GM21576 (cell line): ENCODE data around the gene TPST2.

Experiments used
- ATAC-seq: cut with Tn5 transposase; IDR thresholded peaks from one replicate; pipeline ENCODE4 v1.9.1; 2021; ENCODE audit warnings: mild to moderate bottlenecking, moderate library complexity; ENCODE audit not compliant: unreplicated experiment

The TPST2 gene

DNA sequence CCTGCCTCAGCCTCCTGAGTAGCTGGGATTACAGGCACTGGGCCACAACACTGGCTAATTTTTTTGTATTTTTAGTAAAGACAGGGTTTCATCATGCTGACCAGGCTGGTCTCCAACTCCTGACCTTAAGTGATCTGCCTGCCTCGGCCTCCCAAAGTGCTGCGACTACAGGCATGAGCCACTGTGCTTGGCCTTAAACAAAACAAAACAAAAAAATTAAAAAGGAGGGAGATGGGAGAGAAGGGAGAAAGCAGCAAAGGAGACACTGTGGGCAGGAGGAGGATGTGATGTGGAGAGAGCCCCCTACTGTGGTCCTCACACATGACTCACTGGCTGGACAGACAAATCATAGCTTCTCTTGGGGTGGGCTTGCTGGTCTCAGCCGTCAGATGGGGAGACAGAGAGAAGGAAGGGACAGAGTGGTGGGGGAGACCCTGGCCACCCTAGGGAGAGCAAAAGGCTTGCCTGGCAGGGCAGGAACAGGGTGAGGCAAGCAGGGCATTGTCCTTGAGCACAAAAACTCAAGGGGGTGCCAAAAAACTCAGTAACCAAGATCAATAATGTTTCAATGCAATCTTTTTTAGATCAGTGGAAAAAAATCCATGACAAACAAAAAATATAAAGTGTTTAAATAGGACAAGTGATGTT is 31.6 kb downstream of the TPST2 start:
- ATAC-seq = no peak

DNA sequence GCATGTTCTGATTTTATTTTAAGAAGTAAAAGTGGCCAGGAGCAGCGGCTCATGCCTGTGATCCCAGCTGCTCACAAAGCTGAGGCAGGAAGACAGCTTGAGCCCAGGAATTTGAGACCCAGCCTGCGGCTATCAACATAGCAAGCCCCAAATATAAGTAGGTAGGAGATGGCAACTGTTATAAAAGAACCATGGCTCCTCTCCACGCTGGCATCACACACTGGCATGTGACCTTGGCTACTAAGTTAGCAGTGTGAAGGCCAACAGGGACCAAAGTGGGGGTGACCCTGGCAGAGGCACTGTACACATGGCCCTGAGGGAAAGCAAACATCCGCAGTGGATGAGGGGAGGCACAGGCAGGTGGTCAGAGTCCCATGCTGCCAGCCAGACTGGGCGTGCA is 33.0 kb downstream of the TPST2 start:
- no peak for ATAC-seq

DNA sequence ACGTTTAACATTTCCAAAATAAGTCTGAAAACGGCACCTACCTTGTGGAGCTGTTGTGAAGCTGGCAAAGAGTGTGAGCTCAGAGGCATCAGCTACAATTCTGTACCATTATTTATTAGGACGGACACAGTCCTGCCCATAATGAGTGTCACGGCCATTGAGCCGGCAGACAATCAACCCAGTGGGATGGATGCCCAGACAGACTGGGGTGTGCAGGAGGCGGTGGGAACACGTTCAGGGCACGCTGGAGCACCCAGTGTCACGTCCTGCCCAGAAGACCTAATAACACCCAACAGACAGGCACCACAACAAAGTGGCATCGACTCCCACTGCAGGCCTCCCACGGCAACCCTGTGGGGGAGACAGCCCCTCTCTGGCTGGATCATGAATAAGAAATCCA is 34.5 kb downstream of the TPST2 start:
- ATAC-seq = no peak

DNA sequence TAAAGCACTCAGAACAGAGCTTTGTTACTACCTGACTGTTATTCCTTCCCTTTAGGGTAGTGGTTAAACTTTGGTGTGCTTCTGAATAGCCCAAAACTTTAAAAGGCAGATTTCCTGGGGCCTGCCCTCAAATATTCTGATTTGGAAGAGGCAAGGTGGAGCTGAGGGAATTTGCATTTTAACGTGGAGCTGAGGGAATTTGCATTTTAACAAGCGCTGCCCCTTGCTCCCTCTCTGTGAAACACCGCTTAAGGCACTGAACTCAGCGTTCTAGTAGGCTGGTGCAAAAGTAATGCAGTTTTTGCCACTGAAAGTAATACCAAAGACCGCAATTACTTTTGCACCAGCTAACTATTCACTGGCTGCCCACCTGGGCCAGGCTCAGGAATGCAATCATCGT is 35.0 kb downstream of the TPST2 start:
- no peak for ATAC-seq

DNA sequence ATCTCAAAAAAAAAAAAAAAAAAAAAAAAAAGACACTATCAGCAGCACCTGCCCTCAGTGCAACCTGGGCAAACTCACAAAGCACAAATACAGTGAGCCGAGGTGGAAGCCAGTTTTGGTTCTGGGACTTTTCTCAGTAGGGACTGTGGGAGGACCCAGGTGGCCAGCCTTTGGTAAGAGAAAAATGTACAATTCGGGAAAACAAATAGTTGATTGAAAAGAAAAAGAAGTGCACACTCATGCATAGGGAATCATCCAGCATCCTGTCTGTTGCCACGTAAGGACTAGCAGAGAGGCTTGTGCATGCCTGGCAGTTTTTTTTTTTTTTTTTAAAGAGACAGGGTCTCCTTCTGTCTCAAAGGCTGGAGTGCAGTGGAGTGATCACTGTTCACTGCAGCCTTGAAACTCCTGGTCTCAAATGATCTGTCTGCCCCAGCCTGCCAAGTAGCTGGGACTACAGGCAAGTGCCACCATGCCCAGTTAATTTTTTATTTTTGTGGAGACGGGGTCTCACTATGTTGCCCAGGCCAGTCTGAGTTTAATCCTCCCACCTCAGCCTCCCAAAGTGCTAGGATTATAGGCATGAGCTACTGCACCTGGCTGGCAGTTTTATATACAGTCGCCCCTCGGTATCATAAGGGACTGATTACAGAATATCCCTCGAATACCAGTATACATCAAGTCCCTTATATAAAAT is 36.7 kb downstream of the TPST2 start:
- no peak for ATAC-seq

DNA sequence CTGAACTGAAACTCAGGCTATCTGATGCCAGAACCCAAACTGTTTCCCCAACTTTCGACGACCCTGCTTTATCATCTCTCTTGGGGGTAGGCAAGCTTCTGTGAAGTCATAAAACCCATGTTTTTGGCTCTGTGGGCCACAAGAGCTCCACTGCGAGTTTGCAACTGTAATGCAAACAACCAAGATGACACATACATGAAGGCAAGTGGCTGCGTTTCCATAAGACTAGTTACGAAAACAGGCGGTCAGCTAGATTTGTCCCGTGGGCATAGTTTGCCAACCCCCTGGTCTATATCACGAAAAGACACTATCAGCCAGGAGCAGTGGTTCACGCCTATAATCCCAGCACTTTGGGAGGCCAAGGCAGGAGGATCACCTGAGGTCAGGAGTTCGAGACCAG is 37.5 kb downstream of the TPST2 start:
- ATAC-seq = no peak

DNA sequence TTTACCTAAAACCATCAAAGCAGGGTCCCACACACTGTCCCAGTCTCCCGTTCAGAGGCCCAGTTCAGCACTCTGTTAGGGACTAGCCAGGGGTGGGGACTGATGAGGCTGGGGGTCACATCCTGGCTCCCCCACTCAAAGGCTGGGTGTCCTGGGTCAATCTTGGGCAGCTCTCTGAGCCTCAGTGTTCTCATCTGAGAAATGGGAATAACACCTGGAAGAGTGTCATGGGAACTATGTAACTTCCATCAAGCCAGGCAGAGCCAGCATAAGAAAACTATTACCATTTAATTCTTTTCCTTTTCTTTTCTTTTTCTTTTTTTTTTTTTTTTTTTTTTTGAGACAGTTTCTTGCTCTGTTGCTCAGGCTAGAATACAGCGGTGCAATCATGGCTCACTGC is 38.4 kb downstream of the TPST2 start:
- ATAC-seq = no peak

DNA sequence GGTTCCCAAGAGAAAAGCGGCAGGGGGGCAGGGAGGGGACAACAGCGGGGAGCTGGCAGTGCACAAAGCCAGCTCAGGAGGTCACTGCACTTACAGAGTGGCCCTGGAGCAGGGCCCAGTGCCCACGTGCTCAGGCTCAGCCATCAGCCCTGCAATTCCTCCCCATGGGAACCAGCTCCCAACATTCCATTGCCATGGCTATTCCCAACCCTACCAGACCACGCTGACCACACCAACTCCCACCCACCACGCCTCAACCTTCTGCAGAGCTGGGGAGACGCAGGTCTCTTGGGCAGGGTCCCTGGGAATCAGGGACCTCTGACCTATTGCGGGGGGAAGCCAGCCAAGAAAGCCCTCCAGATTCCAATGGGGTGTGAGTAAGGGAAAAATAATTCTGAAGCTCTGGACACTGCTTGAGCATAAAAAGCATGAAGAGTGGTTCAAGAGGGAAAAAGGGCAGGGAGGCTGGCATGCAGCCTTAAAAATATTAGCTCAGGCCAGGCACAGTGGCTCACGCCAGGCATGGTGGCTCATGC is 39.4 kb downstream of the TPST2 start:
- ATAC-seq = no peak

DNA sequence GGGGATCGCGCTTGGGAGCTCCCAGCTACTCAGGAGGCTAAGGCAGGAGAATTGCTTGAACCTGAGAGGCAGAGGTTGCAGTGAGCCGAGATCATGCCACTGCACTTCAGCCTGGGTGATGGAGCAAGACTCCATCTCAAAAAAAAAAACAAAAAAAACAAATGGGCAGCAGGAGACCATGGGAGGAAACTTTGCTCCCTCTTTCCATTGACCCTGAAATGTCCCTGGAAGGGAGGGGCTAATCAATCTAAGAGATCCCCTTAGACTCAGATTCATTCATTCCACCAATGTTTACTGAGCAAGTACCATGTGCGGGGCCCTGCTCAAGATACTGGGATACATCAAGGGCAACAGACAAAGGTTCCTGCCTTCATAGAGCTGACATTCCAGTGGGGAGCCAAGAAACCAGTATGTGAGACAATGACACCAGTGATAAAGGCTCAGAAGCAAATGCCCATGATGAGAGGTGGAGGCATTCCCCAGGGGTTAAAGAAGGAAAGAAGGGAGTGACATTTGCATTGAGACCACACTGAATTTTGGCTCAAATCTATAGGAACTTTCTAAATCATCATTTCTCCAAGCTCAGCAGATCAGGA is 39.9 kb downstream of the TPST2 start:
- ATAC-seq = no peak

DNA sequence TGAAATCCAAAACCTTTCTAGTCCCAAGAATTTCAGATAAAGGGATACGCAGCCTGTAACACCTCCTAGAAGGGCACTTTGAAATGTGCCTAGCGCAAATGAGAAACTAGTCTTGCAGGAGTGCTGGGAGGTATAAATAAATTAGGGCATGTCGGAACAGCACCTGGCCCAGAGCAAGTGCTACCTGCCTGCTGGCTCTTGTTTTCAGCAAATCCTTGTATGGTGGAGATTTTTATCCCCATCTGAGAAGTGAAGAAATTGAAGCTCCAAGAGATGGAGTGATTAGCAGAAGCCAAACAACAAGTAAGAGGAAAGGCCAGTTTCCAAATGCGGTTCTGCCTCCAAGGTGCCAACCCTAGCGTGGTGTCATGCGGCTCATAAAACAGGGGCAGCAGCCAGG is 40.9 kb downstream of the TPST2 start:
- no peak for ATAC-seq

DNA sequence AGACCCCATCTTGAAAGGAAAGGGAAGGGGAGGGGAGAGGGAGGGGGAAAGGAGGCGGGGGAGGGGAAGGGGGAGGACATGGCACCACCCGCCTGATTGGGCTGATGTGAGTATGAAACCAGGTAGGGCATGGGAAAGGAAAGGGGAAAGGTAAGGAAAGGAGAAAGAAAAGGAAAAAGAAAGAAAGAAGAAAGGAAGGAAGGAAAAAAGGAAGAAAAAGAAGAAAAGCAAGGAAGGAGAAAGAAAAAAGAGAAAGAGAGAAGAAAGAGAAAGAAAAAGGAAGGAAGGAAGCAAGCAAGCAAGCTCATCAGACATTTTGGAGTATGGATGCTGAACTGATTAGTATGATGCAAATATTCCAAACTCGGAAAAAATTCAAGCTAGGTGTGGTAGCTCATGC is 41.6 kb downstream of the TPST2 start:
- ATAC-seq = no peak

DNA sequence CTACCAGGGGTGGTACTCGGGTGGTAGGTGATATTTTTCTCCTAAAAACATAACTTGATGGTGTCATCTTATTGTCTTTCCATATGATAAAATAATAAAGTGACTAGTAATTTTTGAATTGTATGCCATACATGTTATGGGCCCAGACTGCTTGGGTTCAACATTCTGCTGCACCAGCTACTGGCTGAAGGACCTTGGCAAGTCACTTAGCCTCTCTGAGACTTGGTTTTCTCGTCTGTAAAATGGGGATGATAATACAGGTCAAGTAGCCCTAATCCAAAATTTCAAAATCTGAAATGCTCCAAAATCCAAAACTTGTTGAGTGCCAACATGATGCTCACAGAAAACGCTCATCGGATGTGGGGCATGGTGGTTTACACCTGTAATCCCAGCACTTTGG is 42.1 kb downstream of the TPST2 start:
- no peak for ATAC-seq

DNA sequence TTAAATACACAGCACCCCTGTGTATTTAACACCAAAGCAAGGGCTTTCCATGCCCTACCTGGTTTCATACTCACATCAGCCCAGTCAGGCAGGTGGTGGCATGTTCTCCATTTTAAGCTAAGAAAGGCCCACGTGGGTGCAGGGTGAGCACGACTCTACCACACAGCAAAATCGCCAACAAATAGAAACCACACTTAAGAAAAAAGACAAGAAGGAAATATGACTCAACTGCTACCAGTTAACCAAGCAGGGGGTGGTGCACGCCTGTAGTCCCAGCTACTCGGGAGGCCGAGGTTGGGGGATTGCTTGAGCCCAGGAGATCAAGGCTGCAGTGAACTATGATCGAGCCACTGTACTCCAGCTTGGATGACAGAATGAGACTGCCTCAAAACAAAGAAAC is 42.5 kb downstream of the TPST2 start:
- ATAC-seq = no peak

DNA sequence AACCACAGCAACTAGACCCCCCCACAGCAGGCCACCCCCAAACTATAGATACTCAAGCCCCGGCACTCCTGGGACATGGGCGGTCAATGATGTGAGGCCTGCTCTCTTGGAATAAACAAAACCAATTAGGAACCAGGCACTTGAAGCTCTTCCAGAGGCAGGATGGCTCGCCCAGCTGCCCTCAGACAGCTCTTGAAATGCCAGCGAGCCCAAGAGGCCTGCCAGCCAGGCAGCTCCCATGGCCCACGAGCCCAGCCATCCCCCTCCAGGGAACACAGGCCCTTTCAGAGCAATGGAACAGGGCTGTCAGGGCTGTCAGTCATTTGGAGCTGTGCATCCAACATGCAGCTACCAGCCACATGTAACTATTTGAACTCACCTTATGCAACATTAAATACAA is 43.6 kb downstream of the TPST2 start:
- ATAC-seq = no peak

DNA sequence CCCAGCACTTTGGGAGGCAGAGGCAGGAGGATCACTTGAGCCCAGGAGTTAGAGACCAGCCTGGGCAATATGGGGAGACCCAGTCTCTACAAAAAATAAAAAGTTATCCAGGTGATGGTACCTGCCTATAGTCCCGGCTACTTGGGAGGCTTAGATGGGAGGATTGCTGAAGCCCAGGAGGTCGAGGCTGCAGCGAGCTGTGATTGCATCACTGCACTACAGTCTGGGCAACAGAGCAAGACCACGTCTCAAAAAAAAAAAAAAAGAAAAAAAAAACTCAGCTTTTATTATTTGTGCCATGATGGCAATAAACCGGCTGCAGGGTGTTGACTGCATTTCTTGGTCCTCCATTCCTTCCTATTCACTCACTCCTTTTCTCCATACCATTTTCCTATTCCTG is 44.1 kb downstream of the TPST2 start:
- no peak for ATAC-seq

DNA sequence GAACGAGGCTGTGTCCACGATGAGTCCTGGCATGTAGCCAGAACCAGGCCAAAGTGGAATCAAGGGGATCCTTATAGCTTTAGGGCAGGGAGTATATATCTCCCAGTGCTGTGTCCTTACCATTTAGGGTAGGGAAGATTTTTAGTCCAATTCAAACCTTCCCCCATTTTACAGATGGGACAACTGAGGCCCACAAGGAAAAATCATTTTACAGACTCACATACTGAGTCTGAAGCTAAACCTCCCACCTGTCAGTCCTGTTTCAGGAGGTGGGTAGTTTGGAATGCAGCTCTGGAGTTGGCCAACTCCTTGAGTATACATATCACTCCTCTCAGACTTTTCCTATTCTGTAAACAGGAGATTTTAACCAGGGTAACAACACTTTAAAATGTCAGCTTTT is 44.5 kb downstream of the TPST2 start:
- ATAC-seq = no peak

DNA sequence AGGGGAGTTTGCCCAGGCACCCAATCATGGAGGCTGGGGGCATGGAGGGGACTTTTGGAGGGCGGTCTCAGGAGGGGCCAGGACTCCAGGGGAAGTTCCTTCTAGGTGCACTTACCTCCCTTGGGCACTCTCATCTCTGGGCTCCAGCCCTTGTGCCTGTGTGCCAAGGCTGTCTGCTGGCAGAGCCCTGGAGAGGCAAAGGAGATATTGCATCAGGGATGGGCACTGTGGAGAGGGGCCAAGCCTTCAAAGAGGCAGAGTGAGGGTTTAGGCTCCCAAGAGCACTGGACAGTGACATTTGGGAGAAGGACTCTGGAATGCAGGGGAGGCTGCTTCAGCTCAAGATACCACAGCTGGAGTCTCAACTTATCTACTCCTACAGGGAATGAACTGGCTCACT is 45.4 kb downstream of the TPST2 start:
- no peak for ATAC-seq

DNA sequence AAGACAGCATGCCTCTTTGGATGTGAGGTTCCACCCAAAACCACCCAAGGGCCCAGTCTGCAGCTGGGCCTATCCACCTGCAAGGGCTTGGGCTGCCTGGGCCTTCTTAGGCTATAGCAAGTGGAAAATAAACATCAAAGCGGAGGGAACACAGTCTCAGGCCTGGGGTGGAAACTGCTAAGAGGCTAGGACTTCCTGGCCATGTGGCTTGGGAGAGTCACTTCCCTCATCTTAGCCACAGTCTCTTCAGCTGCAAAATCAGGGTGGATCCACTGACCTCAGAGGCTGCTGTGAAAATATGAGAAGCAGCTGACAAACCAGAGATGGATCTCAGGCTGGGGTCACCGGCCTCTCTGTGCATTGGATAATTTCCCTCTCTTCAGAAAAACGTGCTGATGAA is 47.1 kb downstream of the TPST2 start:
- ATAC-seq = no peak

DNA sequence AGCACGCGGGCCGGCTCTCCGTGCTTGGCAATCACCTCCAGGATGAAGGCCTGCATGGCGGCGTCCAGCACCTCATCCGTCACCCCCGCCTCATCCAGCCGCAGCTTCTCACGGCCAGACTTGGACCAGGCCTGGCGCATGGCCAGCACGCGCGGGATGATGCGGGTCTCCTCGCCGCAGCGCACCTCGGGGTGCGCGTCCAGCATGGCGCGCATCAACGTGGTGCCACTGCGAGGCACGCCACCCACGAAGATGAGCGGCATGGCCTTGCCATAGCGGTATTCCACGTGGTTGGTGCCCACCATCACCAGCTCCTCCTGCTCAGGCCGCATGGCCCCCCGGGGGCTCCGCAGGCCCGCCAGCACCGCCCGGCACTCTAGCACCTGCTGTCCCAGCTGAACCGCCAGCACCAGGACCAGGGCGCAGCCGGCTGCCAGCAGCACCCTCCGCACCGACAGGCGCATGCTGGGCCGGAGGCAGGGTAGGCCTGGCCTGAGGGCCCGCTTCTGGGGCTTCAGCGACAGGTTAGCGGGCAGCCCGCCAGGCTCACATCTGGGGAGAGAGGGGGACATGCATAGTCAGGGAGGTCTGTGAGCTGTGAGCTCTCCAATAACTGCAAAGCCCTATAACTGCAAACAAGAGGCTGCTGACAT is 48.6 kb downstream of the TPST2 start:
- no peak for ATAC-seq

DNA sequence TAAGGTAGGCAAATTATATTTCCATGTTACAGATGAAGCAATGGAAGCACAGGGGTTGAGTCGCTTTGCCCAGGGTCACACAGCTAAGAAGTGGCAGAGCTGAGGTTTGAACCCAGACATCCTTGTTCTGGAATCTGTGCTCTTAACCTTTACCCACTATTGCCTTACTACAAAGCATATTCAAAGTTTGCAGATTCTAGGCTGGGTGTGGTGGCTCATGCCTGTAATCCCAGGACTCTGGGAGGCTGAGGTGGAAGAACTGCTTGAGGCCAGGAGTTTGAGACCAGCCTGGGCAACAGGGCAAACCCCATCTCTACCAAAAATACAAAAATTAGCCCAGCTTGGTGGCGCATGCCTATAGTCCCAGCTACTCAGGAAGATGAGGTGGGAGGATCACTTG is 49.8 kb downstream of the TPST2 start:
- no peak for ATAC-seq

DNA sequence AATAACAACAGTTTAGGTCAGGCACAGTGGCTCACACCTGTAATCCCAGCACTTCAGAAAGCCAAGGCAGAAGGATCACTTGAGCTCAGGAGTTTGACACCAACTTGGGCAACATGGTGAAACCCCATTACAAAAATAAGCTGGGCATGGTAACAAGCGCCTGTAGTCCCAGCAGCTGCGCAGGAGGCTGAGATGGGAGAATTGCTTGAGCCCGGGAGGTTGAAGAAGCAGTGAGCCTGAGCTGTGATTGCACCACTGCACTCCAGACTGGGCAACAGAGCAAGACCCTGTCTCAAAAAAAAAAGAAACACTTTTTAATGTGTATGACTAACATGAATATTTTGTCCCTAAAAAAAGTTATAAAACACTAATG is 53.2 kb downstream of the TPST2 start:
- ATAC-seq = no peak
